Lower lobe of right lung (tissue), 2 donors: ENCODE data around the gene KIF6. TPM values are rescaled to one million over a fixed set of nuclear protein-coding genes. Genes with fewer than 3 reads are reported as not detected.

Experiments
- ATAC-seq, 2 donors: fragments of 200-7000 bp; cut with Tn5 transposase; one replicate each; pipeline ENCODE4 v1.9.1; 2020 to 2022; ENCODE audit warnings: mild to moderate bottlenecking in 2 of 2, moderate library complexity in 2 of 2
- DNase-seq: peaks from one replicate; pipeline ENCODE4 v3.0.0-alpha.2; 2020
- H3K27ac ChIP-seq: fragments of 200-600 bp; one replicate; pipeline ENCODE4 v1.8.0; 2022
- H3K27me3 ChIP-seq: fragments of 200-600 bp; one replicate; pipeline ENCODE4 v1.8.0; 2022; ENCODE audit warnings: low read depth
- H3K36me3 ChIP-seq: fragments of 200-600 bp; one replicate; pipeline ENCODE4 v1.8.0; 2022; ENCODE audit warnings: mild to moderate bottlenecking
- H3K4me1 ChIP-seq: fragments of 200-600 bp; one replicate; pipeline ENCODE4 v1.8.0; 2022
- H3K4me3 ChIP-seq: fragments of 200-600 bp; one replicate; pipeline ENCODE4 v1.8.0; 2022; ENCODE audit warnings: mild to moderate bottlenecking
- H3K9me3 ChIP-seq: fragments of 200-600 bp; one replicate; pipeline ENCODE4 v1.8.0; 2022
- CTCF ChIP-seq: fragments of 200-600 bp; IDR thresholded peaks from one replicate; pipeline ENCODE4 v1.8.0; 2022; ENCODE audit warnings: antibody characterized with exemption, mild to moderate bottlenecking
- intact Hi-C: fragments of 100-400 bp; cut with DNase I; formaldehyde crosslinking; loops from one replicate; pipeline ENCODE4 v1.11.0; 2022
- long read RNA-seq: library from polyadenylated mRNA; unstranded; transcript quantifications from one replicate; pipeline ENCODE4 v2.0.0, GENCODE V29; 2021
- total RNA-seq: library from RNA; stranded (reverse); fragmentation: NEBNext Ultra II Directional; extraction: Animal tissue kit (Norgen Biotek cat#: 25700); gene quantifications from one replicate; pipeline ENCODE4 v1.2.1, GENCODE V29; 2021
- donor health status: DM: no; HTN: yes; CAD: no; lungs with severe emphysema.

Gene KIF6
- total RNA-seq, result 2.5 TPM
- long read RNA-seq, partial matches to known transcripts, result 0 of 4 reads
- long read RNA-seq, other reads (novel, unspliced or antisense), result 4 of 4 reads

- intact Hi-C loops, result no loop called here
- peak; percentile 94 for DNase-seq
- H3K9me3 ChIP-seq, result no peaks in the 10 kb centered on the region
- no peaks in the 10 kb centered on the region for H3K36me3 ChIP-seq
- ATAC-seq, result peak; percentile 100
- H3K4me3 ChIP-seq, result peak within 1 kb of the TSS; percentile 85
- H3K27me3 ChIP-seq, result no peaks in the 10 kb centered on the region
- H3K27ac ChIP-seq, result peak within 1 kb of the TSS; percentile 72
- no peaks in the 10 kb centered on the region for H3K4me1 ChIP-seq
- TF ChIP-seq CTCF, result no peak
Observed at GRCh38 chr6:39724787-39725631, at the start of gene KIF6. KIF6 (minus strand) TSS chr6:39725408; CDS start chr6:39725310, 98 bp downstream.

DNA sequence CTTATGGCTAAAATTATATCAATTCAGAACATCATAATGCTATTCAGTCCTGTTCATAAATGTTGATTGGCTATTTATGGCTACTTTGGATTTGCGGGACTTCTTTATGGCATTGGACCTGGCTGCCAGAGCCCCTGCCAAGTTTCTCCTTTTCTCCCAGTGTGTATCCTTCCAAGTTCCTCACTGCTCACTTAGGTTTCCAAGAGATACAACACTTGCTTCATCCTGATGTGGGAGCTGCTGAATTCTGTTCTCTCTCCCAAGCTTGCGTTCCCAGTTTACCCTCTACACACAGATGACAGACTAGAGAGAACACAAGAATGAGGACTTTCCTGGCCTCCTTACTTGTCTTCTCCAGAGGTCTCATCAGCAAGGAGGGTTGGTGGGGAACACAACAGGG, 48.6 kb upstream of the KIF6 start:
- Histone ChIP-seq H3K9me3 (no peaks in the 10 kb centered on the region), H3K27ac (no peak overlapping the region), H3K27me3 (no peaks in the 10 kb centered on the region), H3K36me3 (no peaks in the 10 kb centered on the region), H3K4me1 (no peaks in the 10 kb centered on the region), H3K4me3 (no peak overlapping the region)
- ATAC-seq (no peak), DNase-seq (no peak)
- intact Hi-C loops, result no loop called here
- no peak for TF ChIP-seq CTCF

DNA sequence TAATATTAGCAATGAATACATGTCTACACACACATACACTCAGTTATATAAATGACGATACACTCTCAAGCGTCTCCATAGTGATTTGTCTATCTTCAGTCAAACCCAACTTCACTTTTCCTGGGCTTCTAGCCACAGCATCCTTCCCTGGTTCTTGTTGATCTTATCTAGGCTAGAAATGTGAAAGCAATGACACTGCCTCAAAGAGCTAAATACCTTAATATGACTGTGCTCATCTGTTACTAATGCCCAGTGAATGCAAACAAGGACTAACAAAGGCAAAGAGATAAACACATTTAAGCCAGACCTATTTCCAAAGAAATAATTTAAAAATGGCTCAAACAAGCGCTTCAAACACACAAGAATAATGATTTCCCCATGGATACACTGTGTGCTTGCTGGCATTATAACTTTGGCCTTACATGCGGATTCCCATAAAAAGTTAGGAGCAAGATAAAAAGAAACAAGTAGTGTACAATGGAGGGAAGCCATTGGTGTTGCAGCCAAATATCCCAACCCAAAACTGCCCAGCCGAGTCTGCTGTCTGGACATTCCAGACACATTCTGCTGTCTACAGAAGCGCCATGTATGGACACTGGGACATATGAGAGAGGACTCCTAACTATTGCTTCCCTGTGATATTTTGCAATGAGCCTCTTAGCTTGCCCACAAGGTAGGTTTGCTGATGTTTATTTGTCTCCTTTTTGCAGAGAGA, 47.5 kb upstream of the KIF6 start:
- Histone ChIP-seq H3K27me3 (no peaks in the 10 kb centered on the region), H3K27ac (no peak overlapping the region), H3K4me3 (no peak overlapping the region), H3K36me3 (no peaks in the 10 kb centered on the region), H3K4me1 (no peaks in the 10 kb centered on the region), H3K9me3 (no peaks in the 10 kb centered on the region)
- ATAC-seq (no peak), DNase-seq (no peak)
- intact Hi-C loops, result no loop called here
- TF ChIP-seq CTCF, result no peak

GRCh38 chr6:39770446-39770845, 45.2 kb upstream of the KIF6 start:
- H3K27ac ChIP-seq, result no peak overlapping the region

GRCh38 chr6:39769012-39769411, 43.8 kb upstream of the KIF6 start:
- intact Hi-C loops, result no loop called here
- DNase-seq, result no peak
- H3K4me3 ChIP-seq, result no peak overlapping the region

More at GRCh38 chr6:39770446-39770845, 45.2 kb upstream of the KIF6 start:
- DNase-seq (no peak), ATAC-seq (no peak)
- no peaks in the 10 kb centered on the region for H3K27me3 ChIP-seq
- intact Hi-C loops, result no loop called here
- TF ChIP-seq CTCF, result no peak
- no peak overlapping the region for H3K4me3 ChIP-seq
- no peaks in the 10 kb centered on the region for H3K36me3 ChIP-seq
- H3K4me1 ChIP-seq, result no peaks in the 10 kb centered on the region
- H3K9me3 ChIP-seq, result no peaks in the 10 kb centered on the region

More at GRCh38 chr6:39769012-39769411, 43.8 kb upstream of the KIF6 start:
- Histone ChIP-seq H3K36me3 (no peaks in the 10 kb centered on the region), H3K4me1 (no peaks in the 10 kb centered on the region), H3K27ac (no peak overlapping the region), H3K27me3 (no peaks in the 10 kb centered on the region), H3K9me3 (no peaks in the 10 kb centered on the region)
- TF ChIP-seq CTCF, result no peak
- ATAC-seq, result no peak
